GM12872 (cell line): ENCODE results near the gene ATP8B4.

Experiments
- TF ChIP-seq, protein P1 (sequence below): IDR thresholded peaks from 3 replicates; pipeline ENCODE4 v1.5.1; 2011; ENCODE audit warnings: low read depth, mild to moderate bottlenecking, low read length, moderate library complexity; ENCODE audit not compliant: insufficient read depth

Gene ATP8B4

GRCh38 chr15:50050986-50051743 is 67.9 kb downstream of the ATP8B4 start:
- TF ChIP-seq, protein P1, sequence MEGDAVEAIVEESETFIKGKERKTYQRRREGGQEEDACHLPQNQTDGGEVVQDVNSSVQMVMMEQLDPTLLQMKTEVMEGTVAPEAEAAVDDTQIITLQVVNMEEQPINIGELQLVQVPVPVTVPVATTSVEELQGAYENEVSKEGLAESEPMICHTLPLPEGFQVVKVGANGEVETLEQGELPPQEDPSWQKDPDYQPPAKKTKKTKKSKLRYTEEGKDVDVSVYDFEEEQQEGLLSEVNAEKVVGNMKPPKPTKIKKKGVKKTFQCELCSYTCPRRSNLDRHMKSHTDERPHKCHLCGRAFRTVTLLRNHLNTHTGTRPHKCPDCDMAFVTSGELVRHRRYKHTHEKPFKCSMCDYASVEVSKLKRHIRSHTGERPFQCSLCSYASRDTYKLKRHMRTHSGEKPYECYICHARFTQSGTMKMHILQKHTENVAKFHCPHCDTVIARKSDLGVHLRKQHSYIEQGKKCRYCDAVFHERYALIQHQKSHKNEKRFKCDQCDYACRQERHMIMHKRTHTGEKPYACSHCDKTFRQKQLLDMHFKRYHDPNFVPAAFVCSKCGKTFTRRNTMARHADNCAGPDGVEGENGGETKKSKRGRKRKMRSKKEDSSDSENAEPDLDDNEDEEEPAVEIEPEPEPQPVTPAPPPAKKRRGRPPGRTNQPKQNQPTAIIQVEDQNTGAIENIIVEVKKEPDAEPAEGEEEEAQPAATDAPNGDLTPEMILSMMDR: no peak

GRCh38 chr15:50049871-50050270 is 69.2 kb downstream of the ATP8B4 start:
- TF ChIP-seq, protein P1: no peak

DNA sequence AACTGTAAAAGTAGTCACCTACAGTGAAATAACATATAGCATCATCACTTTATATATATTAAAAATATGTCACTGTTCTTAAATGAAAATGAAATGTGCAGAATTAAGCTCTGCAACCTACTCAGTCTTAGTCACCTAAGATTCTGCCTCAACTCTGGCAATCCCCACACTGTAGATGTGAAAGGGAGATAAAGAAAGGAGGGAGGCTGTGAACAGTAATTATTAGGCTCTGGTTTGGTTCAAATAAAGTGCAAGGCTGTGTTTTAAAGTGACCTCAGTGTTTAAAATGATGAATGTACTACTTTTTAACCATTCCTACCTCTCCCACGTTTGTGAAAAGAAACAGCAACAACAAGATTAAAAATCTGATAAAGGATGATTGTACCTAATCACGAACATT is 72.2 kb downstream of the ATP8B4 start:
- TF ChIP-seq, protein P1: no peak

DNA sequence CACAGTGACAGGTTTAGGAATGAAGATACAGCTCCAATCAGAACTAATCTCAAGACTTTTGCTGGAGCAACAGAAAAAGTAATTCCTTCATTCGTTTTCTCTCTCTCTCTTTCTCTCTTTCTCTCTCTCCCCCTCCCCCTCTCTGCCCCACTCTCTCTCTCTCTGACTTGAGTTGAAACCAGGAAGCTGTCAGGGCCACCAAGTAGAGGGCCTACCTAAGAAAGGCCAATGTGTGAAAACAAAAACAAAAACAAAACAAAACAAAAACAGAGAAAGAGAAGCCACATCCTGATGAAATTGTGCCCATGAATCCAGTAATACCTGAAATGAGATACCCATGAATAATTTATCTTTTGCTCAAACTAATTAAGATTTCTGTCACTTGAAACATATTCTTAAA is 72.9 kb downstream of the ATP8B4 start:
- TF ChIP-seq, protein P1: no peak

DNA sequence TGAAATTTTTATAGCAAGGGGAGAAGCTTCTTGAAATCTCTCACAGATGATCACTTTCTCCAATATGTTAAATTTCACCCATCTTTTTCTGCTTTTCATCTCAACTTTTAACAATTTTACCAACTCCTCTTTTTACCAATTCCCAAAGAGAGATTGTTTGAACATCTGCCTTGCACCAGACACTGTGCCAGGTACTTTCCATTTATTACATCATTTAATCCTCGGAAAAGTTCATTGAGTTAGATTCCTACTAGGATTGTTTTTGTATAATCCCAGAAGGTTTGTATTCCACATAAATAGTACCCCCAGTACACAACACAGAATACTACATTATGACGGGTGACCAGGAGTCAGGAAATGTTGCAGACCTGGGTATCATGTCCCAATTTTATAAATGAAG is 74.1 kb downstream of the ATP8B4 start:
- TF ChIP-seq, protein P1: no peak

DNA sequence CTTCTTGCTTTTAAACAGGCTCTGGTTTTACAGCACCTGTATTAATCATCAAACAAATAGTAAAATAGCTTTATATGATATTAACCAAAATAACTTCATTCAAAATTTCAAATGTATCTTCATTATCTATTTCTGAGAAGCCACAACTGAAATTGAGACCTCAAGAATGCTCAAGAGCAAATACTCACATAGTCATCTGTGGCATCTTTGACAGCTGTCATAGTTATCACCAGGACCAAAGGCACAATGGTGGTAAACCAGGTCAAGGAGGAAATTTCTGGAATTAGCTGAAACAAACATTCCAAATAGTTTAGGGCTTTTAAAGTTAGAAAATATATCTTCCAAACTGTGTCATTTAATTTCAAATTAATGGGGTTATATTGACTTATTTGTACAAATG is 74.6 kb downstream of the ATP8B4 start:
- TF ChIP-seq, protein P1: no peak

GRCh38 chr15:50042775-50043174 is 76.3 kb downstream of the ATP8B4 start:
- TF ChIP-seq, protein P1: no peak
